K562 (cell line): Measurements from ENCODE around the gene SYDE1. TPM values are rescaled to one million over a fixed set of nuclear protein-coding genes. Genes with fewer than 3 reads are reported as not detected.

Source experiments
- ATAC-seq: fragments of 200-7000 bp; cut with Tn5 transposase; 3 replicates; pipeline ENCODE4 v1.9.1; 2020; ENCODE audit warnings: moderate library complexity
- BruUV-seq: library from RNA; stranded (reverse); fragments of 400-500 nt; replicated peaks from 2 replicates; lab custom pipeline; 2021; lab: Mats Ljungman, UMichigan
- CTCF ChIA-PET: fragments of 300-600 bp; formaldehyde crosslinking; extraction: SDS; loops from one replicate; lab custom pipeline; 2021; ENCODE audit warnings: low intra/inter-chr PET ratio; lab: Yijun Ruan, JAX
- POLR2A ChIA-PET: fragments of 300-600, 350-650 bp; sonication (Branson Sonifier 250); formaldehyde crosslinking; extraction: SDS; loops from one replicate; lab custom pipeline; 2021; ENCODE audit warnings: antibody characterized with exemption, inconsistent platforms; lab: Yijun Ruan, JAX
- DNase-seq, 4 experiments: peaks; one replicate each; pipeline versions ENCODE4 v3.0.0 to v3.0.0-alpha.2; 2011 to 2018; ENCODE audit warnings: low spot score in 3 of 4, mixed read lengths in 3 of 4; ENCODE audit errors: extremely low read depth in 1 of 4
- FAIRE-seq: peaks from 2 replicates; lab custom pipeline; 2011; peaks lifted over from hg19 to GRCh38; lab: Jason Lieb, UNC
- H2AFZ ChIP-seq: 2 replicates; pipeline ENCODE4 v1.6.0; 2011; ENCODE audit warnings: low read depth, low read length, control low read depth, inconsistent platforms
- H3K27ac ChIP-seq: fragments of 200-600 bp; 3 replicates; pipeline ENCODE4 v1.8.0; 2011; ENCODE audit warnings: low read depth, mild to moderate bottlenecking, control low read depth, inconsistent platforms, low read length, moderate library complexity, mixed read lengths; ENCODE audit errors: extremely low read depth
- H3K27me3 ChIP-seq, 2 experiments: fragments of 300-600 bp in 1 of 2; 2 replicates in 1 of 2; 3 replicates in 1 of 2; pipeline versions ENCODE4 v1.6.0 to v1.8.0; 2011; ENCODE audit warnings: inconsistent platforms in 2 of 2, low read length in 2 of 2, mild to moderate bottlenecking in 1 of 2, mixed read lengths in 1 of 2, moderate library complexity in 1 of 2; ENCODE audit not compliant: control insufficient read depth in 2 of 2, insufficient read depth in 2 of 2
- H3K36me3 ChIP-seq: fragments of 300-600 bp; 3 replicates; pipeline ENCODE4 v1.8.0; 2011; ENCODE audit warnings: mild to moderate bottlenecking, low read length, inconsistent platforms; ENCODE audit not compliant: control insufficient read depth, insufficient read depth
- H3K4me1 ChIP-seq, 2 experiments: fragments of 200-600 bp in 1 of 2; replicated peaks in 1 of 2; 2 replicates in 1 of 2; 3 replicates in 1 of 2; pipeline versions ENCODE4 v1.5.1 to v1.8.0; 2011; ENCODE audit warnings: inconsistent platforms in 2 of 2, low read length in 2 of 2, mild to moderate bottlenecking in 1 of 2, mixed read lengths in 1 of 2, moderate library complexity in 1 of 2; ENCODE audit not compliant: control insufficient read depth in 2 of 2, insufficient read depth in 2 of 2
- H3K4me2 ChIP-seq: 2 replicates; pipeline ENCODE4 v1.6.1; 2011; ENCODE audit warnings: low read length, control low read depth, inconsistent platforms, mixed read lengths; ENCODE audit not compliant: insufficient read depth
- H3K4me3 ChIP-seq: fragments of 200-600 bp; sonication (generic), shearing (Covaris generic); 2 replicates; pipeline ENCODE4 v1.5.1; 2016; ENCODE audit warnings: control low read depth, inconsistent platforms
- H3K79me2 ChIP-seq: fragments of 200-600 bp; 3 replicates; pipeline ENCODE4 v1.8.0; 2011; ENCODE audit warnings: low read length, inconsistent platforms; ENCODE audit not compliant: control insufficient read depth, insufficient read depth
- H3K9ac ChIP-seq, 2 experiments: 2 replicates each; pipeline versions ENCODE4 v1.6.0 to v1.6.1; 2011; ENCODE audit warnings: low read depth in 2 of 2, low read length in 2 of 2, control low read depth in 1 of 2, inconsistent platforms in 1 of 2, mild to moderate bottlenecking in 1 of 2, mixed read lengths in 1 of 2; ENCODE audit not compliant: insufficient read depth in 1 of 2
- H3K9me1 ChIP-seq: one replicate; pipeline ENCODE4 v1.6.0; 2011; ENCODE audit warnings: inconsistent platforms, mild to moderate bottlenecking, low read length, moderate library complexity; ENCODE audit not compliant: control insufficient read depth, insufficient read depth
- H3K9me3 ChIP-seq: replicated peaks from 2 replicates; pipeline ENCODE4 v1.5.1; 2011; ENCODE audit warnings: low read depth, low read length, inconsistent platforms; ENCODE audit not compliant: control insufficient read depth, insufficient read depth
- H4K20me1 ChIP-seq: replicated peaks from 2 replicates; pipeline ENCODE4 v1.6.1; 2011; ENCODE audit warnings: low read length, inconsistent platforms, mixed read lengths; ENCODE audit not compliant: control insufficient read depth, insufficient read depth
- BCLAF1 ChIP-seq, 2 experiments: fragments of 450-650 bp in 1 of 2; IDR thresholded peaks; 2 replicates each; pipeline ENCODE4 v1.6.1; 2011 to 2017; ENCODE audit warnings: low read depth in 2 of 2, antibody characterized with exemption in 1 of 2, borderline replicate concordance in 1 of 2, low read length in 1 of 2, mild to moderate bottlenecking in 1 of 2, mixed read lengths in 1 of 2; ENCODE audit not compliant: control insufficient read depth in 1 of 2
- MXD1 ChIP-seq: fragments of 250-450 bp; sonication (Bioruptor Pico); IDR thresholded peaks from 2 replicates; pipeline ENCODE4 v1.8.0; 2021; ENCODE audit warnings: borderline replicate concordance, mild to moderate bottlenecking, moderate library complexity; ENCODE audit not compliant: poor library complexity, severe bottlenecking
- MYBL2 ChIP-seq, 2 experiments: fragments of 450-650 bp in 1 of 2; sonication (generic) in 1 of 2; formaldehyde crosslinking in 1 of 2; IDR thresholded peaks; 2 replicates each; pipeline versions ENCODE4 v1.6.1 to v1.8.1; 2017 to 2022; ENCODE audit warnings: borderline replicate concordance in 1 of 2, inconsistent platforms in 1 of 2, low read depth in 1 of 2, mild to moderate bottlenecking in 1 of 2, missing genetic modification reagents in 1 of 2, moderate library complexity in 1 of 2
- PHF21A ChIP-seq: fragments of 450-650 bp; IDR thresholded peaks from 2 replicates; pipeline ENCODE4 v1.6.1; 2017; ENCODE audit warnings: low read depth, borderline replicate concordance
- ZBTB9 ChIP-seq: fragments of 450-650 bp; formaldehyde crosslinking; IDR thresholded peaks from 2 replicates; pipeline ENCODE4 v1.4.0; 2020; ENCODE audit warnings: mild to moderate bottlenecking, moderate library complexity
- ZNF518B ChIP-seq: fragments of 250-450 bp; sonication (Bioruptor Pico); IDR thresholded peaks from 2 replicates; pipeline ENCODE4 v1.5.0; 2021; ENCODE audit warnings: mild to moderate bottlenecking, moderate library complexity
- ZNF639 ChIP-seq, 2 experiments: fragments of 200-800 bp in 1 of 2; sonication (Bioruptor generic) in 1 of 2; sonication (generic) in 1 of 2; formaldehyde crosslinking in 1 of 2; IDR thresholded peaks in 1 of 2; conservative IDR thresholded peaks in 1 of 2; 2 replicates each; pipeline versions ENCODE4 v1.5.0 to v1.6.1; 2016 to 2020; ENCODE audit warnings: missing compliant biosample characterization in 1 of 2, missing genetic modification characterization in 1 of 2, missing genetic modification reagents in 1 of 2
- WGBS: fragments of 100-300 bp; shearing (Covaris generic); methylation state at CpG from one replicate; pipeline ENCODE4 v1.1.6; 2016; ENCODE audit warnings: low coverage, mixed read lengths; ENCODE audit not compliant: insufficient coverage; ENCODE audit errors: missing lambda C conversion rate; 5-methylcytosine and 5-hydroxymethylcytosine counted together
- in situ Hi-C: fragments of 300-500 bp; cut with MboI; formaldehyde crosslinking; loops from 4 replicates; pipeline ENCODE4 v1.15.0; 2018; ENCODE audit warnings: inconsistent platforms, mixed read lengths
- intact Hi-C: fragments of 100-400 bp; cut with micrococcal nuclease; formaldehyde crosslinking; loops from 2 replicates; pipeline ENCODE4 v1.14.2; 2022
- polyA plus RNA-seq, 8 experiments: library from polyadenylated mRNA; depleted of rRNA in 4 of 8; stranded (reverse) in 5 of 8; unstranded in 3 of 8; fragments of >200 nt; fragmentation: Nextera tagmentation in 2 of 8; fragmentation: Illumina TruSeq in 1 of 8; extraction: Ambion mirVana in 2 of 8; extraction: Trizol in 1 of 8; gene quantifications; 2 replicates each; pipeline versions ENCODE4 v1.2.1 to v1.2.3, GENCODE V29; 2011 to 2014; ENCODE audit warnings: inconsistent platforms in 1 of 8, missing spikeins in 1 of 8
- total RNA-seq, 7 experiments: library from RNA; depleted of rRNA in 6 of 7; stranded (reverse); fragments of >200 nt in 6 of 7; fragmentation: Illumina TruSeq in 2 of 7; extraction: Trizol in 2 of 7; gene quantifications; 2 replicates each; pipeline versions ENCODE4 v1.2.1 to v1.2.3, GENCODE V29; 2011 to 2021; ENCODE audit warnings: low replicate concordance in 1 of 7

Gene SYDE1
- total and polyA plus RNA-seq, 9 of the 15 experiments (the other 6 are each of a cell fraction or from before 2014, with no cell fraction given): 0.04 TPM; not detected in 8

- 0% methylated on average over 5 of the region's 5 CpGs for WGBS
- H3K27ac ChIP-seq: no peak overlapping the region
- H3K79me2 ChIP-seq: no peaks in the 10 kb centered on the region
- no peaks in the 10 kb centered on the region for H3K4me1 ChIP-seq
- H3K27me3 ChIP-seq: peaks cover 18 to 29% of the 10 kb centered on the region in 2 experiments; a peak in 4 of 5 replicates
- H3K4me2 ChIP-seq: no peak overlapping the region
- no peak for FAIRE-seq
- intact Hi-C loops: no loop called here
- ChIA-PET CTCF (no interaction called here), POLR2A (interaction anchor here (0.7 kb wide), 1 partner anchor 619 kb away, joined by 3 read pairs; no protein-coding TSS in a partner anchor)
- no peaks in the 10 kb centered on the region for H4K20me1 ChIP-seq
- BruUV-seq: no TSS peak
- DNase-seq: no peak
- in situ Hi-C loops: no loop called here
- H3K36me3 ChIP-seq: no peaks in the 10 kb centered on the region
- H3K4me3 ChIP-seq: no peak overlapping the region
- H3K9me1 ChIP-seq: no peaks in the 10 kb centered on the region
- ATAC-seq: no peak
- no peaks in the 10 kb centered on the region for H3K9me3 ChIP-seq
- H2AFZ ChIP-seq: no peak overlapping the region
- H3K9ac ChIP-seq: no peak overlapping the region
- TF ChIP-seq PHF21A (no peak), ZNF639 (CRISPR knock-in tag; conservative IDR thresholded peaks at IDR 0.05 in 1 of 2, IDR thresholded peaks at IDR 0.05 in 1 of 2) (no peak), MYBL2 (IDR thresholded peaks at IDR 0.05; ENCODE audit: low read depth) (no peak), MYBL2 (CRISPR knock-in tag; IDR thresholded peaks at IDR 0.05; ENCODE audit: borderline replicate concordance) (no peak), BCLAF1 (IDR thresholded peaks at IDR 0.05; ENCODE audit: borderline replicate concordance in 1 of 2, control insufficient read depth in 1 of 2, low read depth in 2 of 2, low read length in 1 of 2) (no peak), ZNF518B (CRISPR knock-in tag) (no peak), ZBTB9 (CRISPR knock-in tag) (no peak), MXD1 (CRISPR knock-in tag) (no peak)
Measured at GRCh38 chr19:15142313-15142712, 35.1 kb downstream of the SYDE1 start.
